Type B pancreatic cell (in vitro differentiated cells): Measurements from ENCODE around the gene TNPO1. TPM values are rescaled to one million over a fixed set of nuclear protein-coding genes. Genes with fewer than 3 reads are reported as not detected.

Experiments
- DNase-seq: peaks from one replicate; pipeline ENCODE4 v3.0.0; 2021; ENCODE audit warnings: mixed read lengths; ENCODE audit not compliant: unreplicated experiment; ENCODE audit errors: extremely low spot score
- H3K27ac Mint-ChIP-seq: 2 replicates; pipeline ENCODE4 v1.8.0; 2021; ENCODE audit warnings: mild to moderate bottlenecking, mixed read lengths
- H3K27me3 Mint-ChIP-seq: 2 replicates; pipeline ENCODE4 v1.8.0; 2021; ENCODE audit warnings: mixed read lengths
- H3K36me3 Mint-ChIP-seq: 2 replicates; pipeline ENCODE4 v1.8.0; 2021; ENCODE audit warnings: mixed read lengths
- H3K4me1 Mint-ChIP-seq: one replicate; pipeline ENCODE4 v1.8.0; 2021; ENCODE audit warnings: mixed read lengths; ENCODE audit not compliant: unreplicated experiment
- H3K4me3 Mint-ChIP-seq: 2 replicates; pipeline ENCODE4 v1.8.0; 2021; ENCODE audit warnings: mild to moderate bottlenecking, mixed read lengths
- H3K9me3 Mint-ChIP-seq: 2 replicates; pipeline ENCODE4 v1.8.0; 2021; ENCODE audit warnings: mixed read lengths
- CTCF ChIP-seq: fragments of 200-600 bp; sonication (generic); conservative IDR thresholded peaks from 2 replicates; pipeline ENCODE4 v1.5.0; 2021; ENCODE audit warnings: antibody characterized with exemption, mild to moderate bottlenecking
- total RNA-seq: library from RNA; stranded (reverse); gene quantifications from 2 replicates; pipeline ENCODE4 v1.2.1, GENCODE V29; 2021; ENCODE audit warnings: low replicate concordance

TNPO1 gene
- total RNA-seq, 1 donor from 2014 or later, result 131 TPM

GRCh38 chr5:72949481-72949880, 133.0 kb downstream of the TNPO1 start:
- Mint-ChIP-seq H3K4me1 (peaks cover 9% of the 10 kb centered on the region), H3K27me3 (no peaks in the 10 kb centered on the region), H3K4me3 (no peak overlapping the region), H3K36me3 (no peaks in the 10 kb centered on the region), H3K9me3 (peaks cover 10% of the 10 kb centered on the region), H3K27ac (no peak overlapping the region)
- no peak for DNase-seq
- no peak for TF ChIP-seq CTCF

- peaks cover 9% of the 10 kb centered on the region for H3K9me3 Mint-ChIP-seq
- H3K4me1 Mint-ChIP-seq, result peaks cover 18% of the 10 kb centered on the region
- TF ChIP-seq CTCF, result no peak
- peak overlapping the region; percentile 24 for H3K4me3 Mint-ChIP-seq
- peaks cover 4% of the 10 kb centered on the region for H3K27me3 Mint-ChIP-seq
- DNase-seq, result no peak
- H3K27ac Mint-ChIP-seq, result peak overlapping the region; percentile 92
- no peaks in the 10 kb centered on the region for H3K36me3 Mint-ChIP-seq
Measured at GRCh38 chr5:72951671-72952468, 135.4 kb downstream of the TNPO1 start.

DNA sequence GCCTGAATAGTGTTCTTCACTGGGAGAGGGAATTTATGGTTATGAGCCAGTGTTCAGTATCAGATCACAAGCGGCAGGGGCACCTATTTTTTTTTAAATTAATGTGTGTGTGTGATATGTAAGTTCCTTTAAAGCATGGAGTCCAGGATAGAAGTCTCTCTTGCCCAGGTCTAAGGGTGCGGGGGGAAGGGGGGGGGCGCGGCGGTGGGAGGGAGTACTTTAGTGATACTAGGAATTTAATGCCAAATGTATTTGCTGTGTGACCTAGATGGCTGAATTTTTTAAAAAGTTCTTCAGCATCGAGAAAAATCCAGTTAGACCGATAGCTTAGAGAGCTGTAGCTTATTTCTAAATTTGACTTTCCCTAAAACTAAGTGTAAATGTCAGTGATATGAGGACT, 137.9 kb downstream of the TNPO1 start:
- peaks cover 18% of the 10 kb centered on the region for H3K4me1 Mint-ChIP-seq
- peak overlapping the region; percentile 100 for H3K27ac Mint-ChIP-seq
- peaks cover 6% of the 10 kb centered on the region for H3K9me3 Mint-ChIP-seq
- no peaks in the 10 kb centered on the region for H3K36me3 Mint-ChIP-seq
- TF ChIP-seq CTCF, result no peak
- H3K4me3 Mint-ChIP-seq, result peak overlapping the region; percentile 96
- H3K27me3 Mint-ChIP-seq, result peaks cover 4% of the 10 kb centered on the region
- DNase-seq, result no peak

GRCh38 chr5:72955143-72955767, 138.8 kb downstream of the TNPO1 start:
- H3K36me3 Mint-ChIP-seq, result no peaks in the 10 kb centered on the region
- no peak for DNase-seq
- peaks cover 18% of the 10 kb centered on the region for H3K4me1 Mint-ChIP-seq
- H3K9me3 Mint-ChIP-seq, result peaks cover 6% of the 10 kb centered on the region
- H3K27me3 Mint-ChIP-seq, result peaks cover 4% of the 10 kb centered on the region
- peak overlapping the region; percentile 96 for H3K4me3 Mint-ChIP-seq
- no peak for TF ChIP-seq CTCF
- peak overlapping the region; percentile 100 for H3K27ac Mint-ChIP-seq

DNA sequence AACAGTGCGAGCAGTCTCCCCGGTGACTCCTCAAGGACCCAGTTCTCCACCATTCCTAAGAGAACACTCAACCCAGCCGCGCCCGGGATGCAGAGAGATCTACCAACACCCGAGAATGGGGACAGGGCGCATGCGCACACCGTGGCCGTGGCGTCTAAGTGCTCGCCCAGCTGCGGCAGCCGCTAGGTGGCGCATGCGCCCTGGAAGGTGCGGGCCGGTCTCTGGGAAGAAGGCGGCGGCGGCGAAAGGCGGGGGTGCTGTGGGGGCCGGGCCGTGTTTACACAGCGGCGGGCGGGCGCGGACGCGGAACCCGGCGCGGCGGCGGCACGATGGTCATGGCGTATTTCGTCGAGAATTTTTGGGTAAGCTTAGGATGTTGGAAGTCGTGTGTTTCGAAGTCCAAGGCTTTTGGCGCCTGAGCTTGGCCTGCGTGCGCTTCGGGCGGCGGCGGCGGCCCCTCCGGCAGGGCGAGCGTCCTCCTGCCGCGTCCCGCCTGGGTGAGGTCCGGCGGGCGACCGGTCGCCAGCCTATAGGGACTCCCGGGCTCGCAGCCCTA, 139.4 kb downstream of the TNPO1 start, which contains the start of gene FCHO2:
Gene FCHO2, plus strand, starts transcription at position 274 of the 556 bp plus-strand sequence. Its CDS starts 56 bp downstream, at position 330.
- no peaks in the 10 kb centered on the region for H3K36me3 Mint-ChIP-seq
- peaks cover 4% of the 10 kb centered on the region for H3K27me3 Mint-ChIP-seq
- DNase-seq, result peak; percentile 99
- peaks cover 18% of the 10 kb centered on the region for H3K4me1 Mint-ChIP-seq
- peak; percentile 92 for TF ChIP-seq CTCF
- peaks cover 6% of the 10 kb centered on the region for H3K9me3 Mint-ChIP-seq
- H3K4me3 Mint-ChIP-seq, result peak within 1 kb of the TSS; percentile 98
- peak within 1 kb of the TSS; percentile 100 for H3K27ac Mint-ChIP-seq
